K562 (cell line): ENCODE measurements around the gene DCTN5. TPM values are rescaled to one million over a fixed set of nuclear protein-coding genes. Genes with fewer than 3 reads are reported as not detected.

Experiments used
- polyA plus RNA-seq, 8 experiments: library from polyadenylated mRNA; depleted of rRNA in 4 of 8; stranded (reverse) in 5 of 8; unstranded in 3 of 8; fragments of >200 nt; fragmentation: Nextera tagmentation in 2 of 8; fragmentation: Illumina TruSeq in 1 of 8; extraction: Ambion mirVana in 2 of 8; extraction: Trizol in 1 of 8; gene quantifications; 2 replicates each; pipeline versions ENCODE4 v1.2.1 to v1.2.3, GENCODE V29; 2011 to 2014; ENCODE audit warnings: inconsistent platforms in 1 of 8, missing spikeins in 1 of 8
- total RNA-seq, 7 experiments: library from RNA; depleted of rRNA in 6 of 7; stranded (reverse); fragments of >200 nt in 6 of 7; fragmentation: Illumina TruSeq in 2 of 7; extraction: Trizol in 2 of 7; gene quantifications; 2 replicates each; pipeline versions ENCODE4 v1.2.1 to v1.2.3, GENCODE V29; 2011 to 2021; ENCODE audit warnings: low replicate concordance in 1 of 7

DCTN5 gene
- total and polyA plus RNA-seq, 9 of the 15 experiments (the other 6 are each of a cell fraction or from before 2014, with no cell fraction given), result 35.8 to 149 (median 75.9) TPM

Other genes starting within 250 kb of the DCTN5 start
Only the 7 nearest of the 10 such genes appear.
- 31.3 and 40.7 TPM in 2 replicates for gene EARS2, start 84.1 kb upstream of the DCTN5 start, total RNA-seq (2014; rRNA removed)
- gene EARS2, start 84.1 kb upstream of the DCTN5 start, total RNA-seq (2014; rRNA removed; fragmentation: Illumina TruSeq; extraction: Trizol), result 38.2 and 42.1 TPM in 2 replicates
- gene EARS2, start 84.1 kb upstream of the DCTN5 start, total RNA-seq (2015; rRNA removed; fragmentation: Illumina TruSeq; extraction: Trizol), result 39.9 and 41.7 TPM in 2 replicates
- gene EARS2, start 84.1 kb upstream of the DCTN5 start, total RNA-seq (2021), result 35.7 and 35.9 TPM in 2 replicates
- 57.4 and 63.3 TPM in 2 replicates for gene EARS2, start 84.1 kb upstream of the DCTN5 start, polyA plus RNA-seq (2011; rRNA removed)
- gene EARS2, start 84.1 kb upstream of the DCTN5 start, polyA plus RNA-seq (2014; fragmentation: Illumina TruSeq; extraction: Trizol), result 46.6 and 58.6 TPM in 2 replicates
- gene EARS2, start 84.1 kb upstream of the DCTN5 start, polyA plus RNA-seq (2014; fragmentation: Nextera tagmentation; extraction: Ambion mirVana), result 10 to 100 TPM; 17.6 to 20.4 TPM
- gene EARS2, start 84.1 kb upstream of the DCTN5 start, polyA plus RNA-seq (2014; rRNA removed), result 36.3 and 43.2 TPM in 2 replicates
- gene UBFD1, start 83.7 kb upstream of the DCTN5 start, total RNA-seq (2014; rRNA removed), result 66.2 and 91.7 TPM in 2 replicates
- 31.0 and 34.6 TPM in 2 replicates for gene UBFD1, start 83.7 kb upstream of the DCTN5 start, total RNA-seq (2014; rRNA removed; fragmentation: Illumina TruSeq; extraction: Trizol)
- 25.5 and 26.3 TPM in 2 replicates for gene UBFD1, start 83.7 kb upstream of the DCTN5 start, total RNA-seq (2015; rRNA removed; fragmentation: Illumina TruSeq; extraction: Trizol)
- 65.6 and 68.1 TPM in 2 replicates for gene UBFD1, start 83.7 kb upstream of the DCTN5 start, total RNA-seq (2021)
- gene UBFD1, start 83.7 kb upstream of the DCTN5 start, polyA plus RNA-seq (2011; rRNA removed), result 51.3 and 53.2 TPM in 2 replicates
- 29.0 and 34.0 TPM in 2 replicates for gene UBFD1, start 83.7 kb upstream of the DCTN5 start, polyA plus RNA-seq (2014; fragmentation: Illumina TruSeq; extraction: Trizol)
- 10 to 100 TPM; 10.7 to 11.0 TPM for gene UBFD1, start 83.7 kb upstream of the DCTN5 start, polyA plus RNA-seq (2014; fragmentation: Nextera tagmentation; extraction: Ambion mirVana)
- 47.9 and 58.8 TPM in 2 replicates for gene UBFD1, start 83.7 kb upstream of the DCTN5 start, polyA plus RNA-seq (2014; rRNA removed)
- 355 and 382 TPM in 2 replicates for gene NDUFAB1, start 45.1 kb upstream of the DCTN5 start, total RNA-seq (2014; rRNA removed)
- 234 and 245 TPM in 2 replicates for gene NDUFAB1, start 45.1 kb upstream of the DCTN5 start, total RNA-seq (2014; rRNA removed; fragmentation: Illumina TruSeq; extraction: Trizol)
- 215 and 235 TPM in 2 replicates for gene NDUFAB1, start 45.1 kb upstream of the DCTN5 start, total RNA-seq (2015; rRNA removed; fragmentation: Illumina TruSeq; extraction: Trizol)
- 238 and 260 TPM in 2 replicates for gene NDUFAB1, start 45.1 kb upstream of the DCTN5 start, total RNA-seq (2021)
- gene NDUFAB1, start 45.1 kb upstream of the DCTN5 start, polyA plus RNA-seq (2011; rRNA removed), result 246 and 317 TPM in 2 replicates
- gene NDUFAB1, start 45.1 kb upstream of the DCTN5 start, polyA plus RNA-seq (2014; fragmentation: Illumina TruSeq; extraction: Trizol), result 143 and 182 TPM in 2 replicates
- 100 to 1,000 TPM; 123 to 240 TPM for gene NDUFAB1, start 45.1 kb upstream of the DCTN5 start, polyA plus RNA-seq (2014; fragmentation: Nextera tagmentation; extraction: Ambion mirVana)
- gene NDUFAB1, start 45.1 kb upstream of the DCTN5 start, polyA plus RNA-seq (2014; rRNA removed), result 481 and 558 TPM in 2 replicates
- gene PALB2, start 156 bp upstream of the DCTN5 start, total RNA-seq (2014; rRNA removed), result 11.5 and 14.0 TPM in 2 replicates
- 22.5 and 26.7 TPM in 2 replicates for gene PALB2, start 156 bp upstream of the DCTN5 start, total RNA-seq (2014; rRNA removed; fragmentation: Illumina TruSeq; extraction: Trizol)
- 22.2 and 25.8 TPM in 2 replicates for gene PALB2, start 156 bp upstream of the DCTN5 start, total RNA-seq (2015; rRNA removed; fragmentation: Illumina TruSeq; extraction: Trizol)
- 16.5 and 17.9 TPM in 2 replicates for gene PALB2, start 156 bp upstream of the DCTN5 start, total RNA-seq (2021)
- gene PALB2, start 156 bp upstream of the DCTN5 start, polyA plus RNA-seq (2011; rRNA removed), result 12.5 and 14.9 TPM in 2 replicates
- gene PALB2, start 156 bp upstream of the DCTN5 start, polyA plus RNA-seq (2014; fragmentation: Illumina TruSeq; extraction: Trizol), result 15.0 and 19.1 TPM in 2 replicates
- 10 to 100 TPM in 1 of 2 experiments, 1 to 10 TPM in 1; 7.0 to 10.3 TPM for gene PALB2, start 156 bp upstream of the DCTN5 start, polyA plus RNA-seq (2014; fragmentation: Nextera tagmentation; extraction: Ambion mirVana)
- 15.2 and 16.7 TPM in 2 replicates for gene PALB2, start 156 bp upstream of the DCTN5 start, polyA plus RNA-seq (2014; rRNA removed)
- gene PLK1, start 37.4 kb downstream of the DCTN5 start, total RNA-seq (2014; rRNA removed), result 76.3 and 90.5 TPM in 2 replicates
- 36.9 and 45.2 TPM in 2 replicates for gene PLK1, start 37.4 kb downstream of the DCTN5 start, total RNA-seq (2014; rRNA removed; fragmentation: Illumina TruSeq; extraction: Trizol)
- 35.5 and 35.6 TPM in 2 replicates for gene PLK1, start 37.4 kb downstream of the DCTN5 start, total RNA-seq (2015; rRNA removed; fragmentation: Illumina TruSeq; extraction: Trizol)
- gene PLK1, start 37.4 kb downstream of the DCTN5 start, total RNA-seq (2021), result 139 and 152 TPM in 2 replicates
- gene PLK1, start 37.4 kb downstream of the DCTN5 start, polyA plus RNA-seq (2011; rRNA removed), result 45.5 and 105 TPM in 2 replicates
- gene PLK1, start 37.4 kb downstream of the DCTN5 start, polyA plus RNA-seq (2014; fragmentation: Illumina TruSeq; extraction: Trizol), result 169 and 212 TPM in 2 replicates
- gene PLK1, start 37.4 kb downstream of the DCTN5 start, polyA plus RNA-seq (2014; fragmentation: Nextera tagmentation; extraction: Ambion mirVana), result 10 to 100 TPM; 13.6 to 24.8 TPM
- gene PLK1, start 37.4 kb downstream of the DCTN5 start, polyA plus RNA-seq (2014; rRNA removed), result 72.2 and 87.6 TPM in 2 replicates
- gene ERN2, start 71.8 kb downstream of the DCTN5 start, total RNA-seq (2014; rRNA removed), result 1.5 and 2.1 TPM in 2 replicates
- gene ERN2, start 71.8 kb downstream of the DCTN5 start, total RNA-seq (2014; rRNA removed; fragmentation: Illumina TruSeq; extraction: Trizol), result 0.67 and 0.69 TPM in 2 replicates
- gene ERN2, start 71.8 kb downstream of the DCTN5 start, total RNA-seq (2015; rRNA removed; fragmentation: Illumina TruSeq; extraction: Trizol), result 1.0 TPM in 1 of 2 replicates, not detected in the other
- gene ERN2, start 71.8 kb downstream of the DCTN5 start, total RNA-seq (2021), result 0.22 and 0.36 TPM in 2 replicates
- 0.12 and 0.33 TPM in 2 replicates for gene ERN2, start 71.8 kb downstream of the DCTN5 start, polyA plus RNA-seq (2011; rRNA removed)
- gene ERN2, start 71.8 kb downstream of the DCTN5 start, polyA plus RNA-seq (2014; fragmentation: Illumina TruSeq; extraction: Trizol), result not detected in 2 replicates
- not detected for gene ERN2, start 71.8 kb downstream of the DCTN5 start, polyA plus RNA-seq (2014; fragmentation: Nextera tagmentation; extraction: Ambion mirVana)
- gene ERN2, start 71.8 kb downstream of the DCTN5 start, polyA plus RNA-seq (2014; rRNA removed), result 0.07 TPM in 1 of 2 replicates, not detected in the other
- 0.50 and 1.1 TPM in 2 replicates for gene CHP2, start 113.6 kb downstream of the DCTN5 start, total RNA-seq (2014; rRNA removed)
- gene CHP2, start 113.6 kb downstream of the DCTN5 start, total RNA-seq (2014; rRNA removed; fragmentation: Illumina TruSeq; extraction: Trizol), result 0.80 and 0.83 TPM in 2 replicates
- gene CHP2, start 113.6 kb downstream of the DCTN5 start, total RNA-seq (2015; rRNA removed; fragmentation: Illumina TruSeq; extraction: Trizol), result 0.76 and 0.87 TPM in 2 replicates
- gene CHP2, start 113.6 kb downstream of the DCTN5 start, total RNA-seq (2021), result 0.95 and 1.1 TPM in 2 replicates
- gene CHP2, start 113.6 kb downstream of the DCTN5 start, polyA plus RNA-seq (2011; rRNA removed), result 0.43 and 0.85 TPM in 2 replicates
- gene CHP2, start 113.6 kb downstream of the DCTN5 start, polyA plus RNA-seq (2014; fragmentation: Illumina TruSeq; extraction: Trizol), result 0.78 and 1.1 TPM in 2 replicates
- under 1 TPM; 0.23 to 0.45 TPM for gene CHP2, start 113.6 kb downstream of the DCTN5 start, polyA plus RNA-seq (2014; fragmentation: Nextera tagmentation; extraction: Ambion mirVana)
- 1.1 and 1.2 TPM in 2 replicates for gene CHP2, start 113.6 kb downstream of the DCTN5 start, polyA plus RNA-seq (2014; rRNA removed)